Osteocyte (in vitro differentiated cells): ENCODE data around the gene TCF19. TPM values are rescaled to one million over a fixed set of nuclear protein-coding genes. Genes with fewer than 3 reads are reported as not detected.

ENCODE experiments used
- DNase-seq: peaks from one replicate; pipeline ENCODE4 v3.0.0; 2021; ENCODE audit warnings: mixed read lengths; ENCODE audit not compliant: unreplicated experiment; ENCODE audit errors: extremely low spot score
- H3K27ac Mint-ChIP-seq: one replicate; pipeline ENCODE4 v1.8.0; 2021; ENCODE audit warnings: mild to moderate bottlenecking, mixed read lengths; ENCODE audit not compliant: unreplicated experiment
- H3K27me3 Mint-ChIP-seq: one replicate; pipeline ENCODE4 v1.8.0; 2021; ENCODE audit warnings: mixed read lengths; ENCODE audit not compliant: unreplicated experiment
- H3K36me3 Mint-ChIP-seq: one replicate; pipeline ENCODE4 v1.8.0; 2021; ENCODE audit warnings: mixed read lengths; ENCODE audit not compliant: unreplicated experiment
- H3K4me1 Mint-ChIP-seq: one replicate; pipeline ENCODE4 v1.8.0; 2021; ENCODE audit warnings: mixed read lengths; ENCODE audit not compliant: unreplicated experiment
- H3K4me3 Mint-ChIP-seq: one replicate; pipeline ENCODE4 v1.8.0; 2021; ENCODE audit warnings: mild to moderate bottlenecking, moderate library complexity, mixed read lengths; ENCODE audit not compliant: unreplicated experiment
- H3K9me3 Mint-ChIP-seq: one replicate; pipeline ENCODE4 v1.8.0; 2021; ENCODE audit warnings: mixed read lengths; ENCODE audit not compliant: unreplicated experiment
- CTCF ChIP-seq: fragments of 200-600 bp; sonication (generic); IDR thresholded peaks from 2 replicates; pipeline ENCODE4 v1.5.0; 2021; ENCODE audit warnings: antibody characterized with exemption, mild to moderate bottlenecking, moderate library complexity
- total RNA-seq: library from RNA; stranded (reverse); gene quantifications from 2 replicates; pipeline ENCODE4 v1.2.1, GENCODE V29; 2021

TCF19 gene
- total RNA-seq, 1 donor from 2014 or later: 8.8 TPM

DNA sequence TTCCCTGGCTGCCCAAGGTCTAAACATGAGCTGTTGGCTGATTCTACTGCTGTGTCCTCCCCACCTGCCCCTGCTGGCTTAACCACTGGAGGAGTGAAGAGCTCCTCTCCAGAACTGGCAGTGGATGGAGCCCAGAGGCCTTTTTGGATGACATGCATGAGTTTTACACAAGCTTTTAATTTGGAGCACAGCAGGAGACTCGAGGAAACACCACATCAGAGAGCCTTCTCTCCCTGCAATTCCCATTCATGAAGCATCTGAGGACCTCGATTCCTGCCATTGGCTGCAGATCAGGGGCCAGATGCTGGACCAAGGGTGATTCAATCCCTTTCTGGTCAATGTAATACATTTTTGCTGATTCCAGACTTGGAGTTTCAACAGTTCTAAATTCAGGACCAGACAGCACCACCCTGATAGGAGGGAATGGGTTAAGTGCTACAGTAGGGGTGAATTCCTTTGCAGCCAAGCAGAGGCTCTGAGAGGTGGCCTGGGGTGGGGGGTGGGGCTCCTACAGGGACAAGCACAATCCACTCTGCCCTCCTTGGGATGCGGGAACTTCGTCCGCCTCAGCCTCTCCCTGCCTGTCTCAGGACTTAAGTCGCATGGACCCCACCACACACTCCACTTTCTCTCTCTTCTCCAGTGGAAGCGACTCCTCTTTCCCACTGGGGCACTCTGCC is 44.4 kb upstream of the TCF19 start:
- peaks cover 34% of the 10 kb centered on the region for H3K4me1 Mint-ChIP-seq
- no peak for DNase-seq
- H3K36me3 Mint-ChIP-seq: no peaks in the 10 kb centered on the region
- H3K27ac Mint-ChIP-seq: peak overlapping the region; percentile 95
- peaks cover 16% of the 10 kb centered on the region for H3K27me3 Mint-ChIP-seq
- no peak for TF ChIP-seq CTCF
- H3K9me3 Mint-ChIP-seq: no peaks in the 10 kb centered on the region
- peak overlapping the region; percentile 52 for H3K4me3 Mint-ChIP-seq

DNA sequence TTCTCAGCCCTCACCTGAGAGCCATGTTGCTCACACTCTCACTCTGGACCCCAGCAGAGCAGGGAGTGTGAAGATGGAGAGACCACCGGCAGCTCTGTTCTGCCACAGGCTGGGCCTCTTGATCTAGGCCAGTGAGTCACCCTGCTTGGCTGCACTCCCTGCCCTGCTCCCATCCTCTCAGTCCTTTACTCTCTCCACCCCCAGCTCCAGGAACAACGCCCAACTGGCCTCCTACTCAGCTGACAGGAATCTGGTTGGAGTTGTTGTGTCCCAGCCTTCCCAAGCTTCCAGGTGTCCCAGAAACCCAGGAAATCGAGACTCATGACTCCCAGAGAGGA is 43.9 kb upstream of the TCF19 start, which contains the start of gene PSORS1C1:
Gene PSORS1C1 (plus strand): TSS at position 260 of the 338 bp plus-strand sequence. CDS start 14,833 bp downstream, outside the sequence.
- Mint-ChIP-seq H3K4me3 (peak within 1 kb of the TSS; percentile 52), H3K27me3 (peaks cover 12% of the 10 kb centered on the region), H3K4me1 (peaks cover 34% of the 10 kb centered on the region), H3K27ac (peak within 1 kb of the TSS; percentile 95), H3K36me3 (no peaks in the 10 kb centered on the region), H3K9me3 (no peaks in the 10 kb centered on the region)
- no peak for TF ChIP-seq CTCF
- no peak for DNase-seq

DNA sequence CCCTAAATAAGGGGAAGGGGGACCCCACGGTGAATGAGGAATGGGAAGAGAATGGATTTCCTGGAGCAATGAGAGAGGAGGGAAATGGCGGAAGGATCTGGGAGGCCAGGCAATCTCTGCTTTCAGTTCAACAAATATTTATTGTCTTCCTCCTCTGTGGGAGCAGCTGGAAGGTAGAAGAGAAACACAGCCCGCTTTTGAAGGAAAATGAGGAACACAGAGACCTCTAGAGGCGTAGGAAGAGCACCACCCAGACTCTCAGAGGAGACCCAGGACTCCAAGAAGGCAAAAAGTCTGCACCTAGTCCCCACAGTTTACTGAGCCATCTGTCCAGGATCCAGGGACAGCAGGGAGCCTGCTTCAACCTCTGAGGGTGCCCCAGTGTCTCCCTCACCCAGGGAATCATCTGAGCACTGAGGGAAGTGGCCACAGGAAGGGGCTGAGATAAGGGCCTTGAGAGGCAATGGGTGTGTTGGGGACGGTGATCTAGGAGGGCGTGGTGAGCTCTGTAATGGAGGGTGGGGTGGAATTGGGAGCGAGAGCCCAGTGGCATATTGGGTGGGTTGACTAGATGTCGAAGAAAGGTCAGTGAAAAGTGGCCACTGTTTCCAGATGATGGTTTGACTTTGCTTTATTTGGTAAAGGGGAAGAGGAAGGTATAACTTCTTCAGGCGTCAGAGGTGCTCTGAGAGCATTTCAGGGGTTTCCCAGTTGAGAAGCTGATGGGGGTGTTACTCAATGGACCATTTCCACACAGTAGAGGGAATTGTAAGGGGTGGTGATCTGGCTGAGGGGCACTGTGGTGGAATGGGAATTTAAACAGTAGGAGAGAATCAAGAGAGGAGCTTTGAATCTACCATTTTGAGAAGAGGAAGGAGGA is 43.2 kb upstream of the TCF19 start:
- H3K27ac Mint-ChIP-seq: peak overlapping the region; percentile 95
- peak overlapping the region; percentile 52 for H3K4me3 Mint-ChIP-seq

DNA sequence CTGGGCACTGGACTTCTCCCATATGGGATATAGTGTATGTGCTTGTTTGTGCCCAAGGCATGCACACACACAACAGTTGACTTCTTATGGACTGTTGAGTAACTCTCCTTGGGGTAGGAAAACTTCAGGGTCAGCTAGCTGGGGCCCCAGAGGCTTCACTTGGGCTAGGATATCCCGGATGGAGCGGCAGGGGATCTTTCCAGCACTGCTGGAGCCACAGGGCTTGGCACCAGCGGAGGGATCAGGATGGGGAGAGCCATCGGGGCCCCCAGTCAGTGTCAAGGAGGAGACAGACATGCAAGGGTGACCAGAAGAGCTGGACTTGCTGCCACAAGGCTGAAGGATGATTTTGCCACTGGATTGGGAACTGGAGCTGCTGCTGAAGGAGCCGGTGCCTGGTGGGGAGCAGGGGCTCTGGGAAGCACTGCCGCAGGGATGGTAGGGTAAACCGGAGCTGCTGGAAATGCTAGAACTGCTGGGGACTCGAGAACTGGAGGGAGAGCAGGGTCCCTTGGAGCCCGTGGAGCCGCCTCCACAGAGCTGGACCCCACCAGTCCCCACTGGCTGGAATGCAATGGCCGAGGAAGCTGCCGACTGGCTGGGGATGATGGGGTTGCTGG is 42.3 kb upstream of the TCF19 start:
- no peaks in the 10 kb centered on the region for H3K9me3 Mint-ChIP-seq
- H3K36me3 Mint-ChIP-seq: no peaks in the 10 kb centered on the region
- peak overlapping the region; percentile 52 for H3K27ac Mint-ChIP-seq
- no peak overlapping the region for H3K4me3 Mint-ChIP-seq
- DNase-seq: no peak
- no peak for TF ChIP-seq CTCF
- peaks cover 34% of the 10 kb centered on the region for H3K4me1 Mint-ChIP-seq
- no peaks in the 10 kb centered on the region for H3K27me3 Mint-ChIP-seq

More for the DNA sequence above, 43.2 kb upstream of the TCF19 start:
- no peaks in the 10 kb centered on the region for H3K9me3 Mint-ChIP-seq
- H3K27me3 Mint-ChIP-seq: peaks cover 5% of the 10 kb centered on the region
- peak; percentile 15 for TF ChIP-seq CTCF
- H3K4me1 Mint-ChIP-seq: peaks cover 34% of the 10 kb centered on the region
- no peaks in the 10 kb centered on the region for H3K36me3 Mint-ChIP-seq
- DNase-seq: no peak
